Stimulated activated CD4-positive, alpha-beta T cell treated with anti-CD3 and anti-CD28 coated beads, Interleukin-12 subunit alpha, Interleukin-12 subunit beta, amount 100 ng/mL, for 48 hours (primary cell): Measurements from ENCODE around the gene KBTBD12.
"Not testable (repeated sequence)": the region's sequence is repeated elsewhere in the genome, so short reads cannot be mapped to it uniquely, and the experiment has no call there.

Source experiments
- DNase-seq, 3 donors: peaks; one replicate each; pipeline ENCODE4 v3.0.0-alpha.2; 2020; ENCODE audit warnings: low read depth in 2 of 3, low spot score in 1 of 3

Gene KBTBD12, protein sequence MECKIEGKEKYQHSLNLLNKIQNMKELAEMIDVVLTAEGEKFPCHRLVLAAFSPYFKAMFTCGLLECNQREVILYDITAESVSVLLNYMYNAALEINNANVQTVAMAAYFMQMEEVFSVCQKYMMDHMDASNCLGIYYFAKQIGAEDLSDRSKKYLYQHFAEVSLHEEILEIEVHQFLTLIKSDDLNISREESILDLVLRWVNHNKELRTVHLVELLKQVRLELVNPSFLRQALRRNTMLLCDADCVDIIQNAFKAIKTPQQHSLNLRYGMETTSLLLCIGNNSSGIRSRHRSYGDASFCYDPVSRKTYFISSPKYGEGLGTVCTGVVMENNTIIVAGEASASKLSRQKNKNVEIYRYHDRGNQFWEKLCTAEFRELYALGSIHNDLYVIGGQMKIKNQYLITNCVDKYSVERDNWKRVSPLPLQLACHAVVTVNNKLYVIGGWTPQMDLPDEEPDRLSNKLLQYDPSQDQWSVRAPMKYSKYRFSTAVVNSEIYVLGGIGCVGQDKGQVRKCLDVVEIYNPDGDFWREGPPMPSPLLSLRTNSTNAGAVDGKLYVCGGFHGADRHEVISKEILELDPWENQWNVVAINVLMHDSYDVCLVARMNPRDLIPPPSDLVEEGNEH

DNA sequence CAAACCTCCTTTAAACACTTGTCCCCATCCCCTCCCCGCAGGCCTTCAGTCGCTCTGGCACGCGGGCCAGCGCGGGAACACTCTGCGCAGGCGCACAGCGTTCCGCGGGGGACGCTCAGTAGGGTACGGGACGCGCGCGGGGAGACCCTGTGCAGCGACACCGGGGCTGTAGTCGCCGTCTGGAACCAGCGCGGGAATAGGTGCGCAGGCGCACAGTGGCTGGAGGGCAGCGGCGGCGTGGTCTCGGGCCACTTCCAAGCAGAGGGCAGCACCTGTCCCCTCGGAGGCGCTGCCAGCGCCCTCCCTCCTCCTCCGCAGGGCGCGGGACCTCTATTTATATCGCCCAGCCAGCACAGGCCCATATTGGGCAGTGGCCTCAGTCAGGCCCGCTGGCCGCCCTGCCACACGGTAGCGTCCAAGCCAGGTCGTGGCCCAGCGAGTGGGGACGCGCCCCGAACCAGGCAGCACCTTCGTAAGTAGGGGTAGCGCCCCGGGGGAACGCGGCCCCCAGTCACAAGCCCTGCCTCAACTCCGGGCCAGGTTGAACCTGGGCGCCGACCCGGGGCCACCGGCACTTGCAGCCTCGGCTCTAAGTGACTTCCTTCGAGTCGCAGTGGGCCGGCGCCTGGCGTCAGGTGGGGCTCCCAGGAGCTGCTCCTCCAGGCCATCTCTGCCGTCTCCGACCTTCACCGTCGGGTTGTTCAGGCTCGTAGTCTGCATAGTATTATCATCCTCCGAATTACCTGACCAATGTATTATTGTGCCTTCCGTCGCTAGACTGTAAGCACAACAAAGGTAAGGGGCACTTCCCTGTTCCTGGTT lies at the start of gene KBTBD12:
Gene KBTBD12 (plus strand): TSS at position 118 of the 822 bp plus-strand sequence. CDS start 7,830 bp downstream, outside the sequence.
- DNase-seq, result no peak

DNA sequence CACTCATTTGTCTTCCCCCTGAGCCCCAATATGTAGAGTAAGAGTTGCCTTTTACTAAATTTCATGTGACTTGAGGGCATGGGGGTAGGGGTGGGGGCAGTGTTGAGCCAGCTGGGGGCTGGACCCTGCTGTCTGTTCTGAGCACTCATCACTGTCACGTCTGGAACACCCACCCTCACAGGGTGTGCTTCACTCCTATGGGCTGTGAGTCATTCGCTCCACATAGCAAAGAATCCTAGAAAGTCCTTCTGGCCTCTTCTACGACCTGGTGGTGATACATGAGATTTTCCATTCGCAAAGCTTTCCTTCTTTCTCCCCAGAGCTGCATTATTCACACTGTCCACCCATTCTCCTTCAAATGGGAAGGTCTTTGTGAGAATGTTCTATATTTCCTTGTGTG lies 49.1 kb upstream of the KBTBD12 start:
- DNase-seq, result no peak

DNA sequence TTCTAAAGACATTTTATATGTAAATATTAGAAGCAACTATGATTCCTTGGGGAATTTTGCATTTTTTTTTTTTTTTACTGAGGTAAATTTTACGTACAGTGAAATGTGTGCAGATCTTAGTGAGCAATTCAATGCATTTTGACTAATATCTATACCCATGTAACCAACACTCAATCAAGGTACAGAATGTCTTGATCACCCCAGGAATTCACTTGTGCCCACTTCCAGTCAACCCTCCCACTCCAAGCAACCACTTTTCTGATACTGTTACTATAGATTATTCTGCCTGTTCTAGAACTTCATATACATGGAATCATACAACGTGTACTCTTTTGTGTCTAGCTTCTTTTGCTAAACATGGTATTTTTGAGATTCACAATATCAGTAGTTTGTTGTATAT lies 47.6 kb upstream of the KBTBD12 start:
- no peak for DNase-seq

DNA sequence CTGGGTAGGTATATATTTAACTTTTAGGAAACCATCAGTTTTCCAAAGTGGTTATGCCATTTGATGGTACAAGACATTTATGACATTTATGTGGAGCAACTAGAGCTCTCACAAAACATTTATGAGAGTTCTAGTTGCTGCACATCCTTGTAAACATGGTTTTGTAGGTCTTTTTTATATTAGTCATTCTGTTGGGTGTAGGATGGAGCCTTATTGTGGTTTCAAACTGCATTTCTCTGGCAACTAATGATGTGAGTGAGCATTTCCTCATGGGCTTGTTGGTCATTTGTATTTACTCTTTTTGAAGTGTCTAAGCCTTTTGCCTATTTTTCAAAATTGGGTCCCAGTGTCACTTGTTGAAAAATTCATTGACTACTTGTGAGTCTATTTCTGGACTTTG lies 47.0 kb upstream of the KBTBD12 start:
- no peak for DNase-seq

DNA sequence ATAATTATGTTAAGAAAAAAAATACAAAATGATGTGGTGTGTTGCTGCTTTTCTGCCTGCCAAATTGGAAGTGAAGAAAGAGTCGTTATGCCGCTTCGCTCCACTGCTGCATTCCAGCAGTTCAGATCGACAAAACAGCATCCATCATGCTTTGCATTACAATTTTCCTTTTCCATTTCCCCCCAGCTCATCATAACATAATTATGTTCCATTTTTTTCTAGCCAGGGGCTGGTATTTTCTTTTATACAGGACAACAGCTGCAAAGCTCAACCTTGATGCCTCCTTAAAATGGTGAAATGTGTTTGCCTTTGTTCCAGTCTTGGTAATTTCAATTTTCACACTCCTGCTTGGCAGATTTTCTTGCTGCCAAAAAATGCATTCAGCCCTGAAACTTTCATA lies 44.9 kb upstream of the KBTBD12 start:
- DNase-seq, result no peak

DNA sequence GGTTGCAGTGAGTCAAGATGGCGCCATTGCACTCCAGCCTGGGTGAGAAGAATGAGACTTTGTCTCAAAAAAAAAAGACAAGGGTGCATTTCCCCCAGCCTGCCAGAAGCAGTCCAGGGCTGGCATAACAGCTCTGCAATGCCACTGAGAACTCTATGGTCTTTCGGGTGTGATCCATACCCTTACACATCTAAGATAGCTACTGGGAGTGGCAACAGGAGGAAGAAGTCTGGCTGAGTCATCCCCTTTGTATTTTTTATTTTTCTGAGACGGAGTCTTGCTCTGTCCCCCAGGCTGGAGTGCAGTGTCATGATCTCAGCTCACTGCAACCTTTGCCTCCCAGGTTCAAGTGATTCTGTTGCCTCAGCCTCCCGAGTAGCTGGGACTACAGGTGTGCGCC lies 40.9 kb upstream of the KBTBD12 start:
- not testable (repeated sequence) for DNase-seq

DNA sequence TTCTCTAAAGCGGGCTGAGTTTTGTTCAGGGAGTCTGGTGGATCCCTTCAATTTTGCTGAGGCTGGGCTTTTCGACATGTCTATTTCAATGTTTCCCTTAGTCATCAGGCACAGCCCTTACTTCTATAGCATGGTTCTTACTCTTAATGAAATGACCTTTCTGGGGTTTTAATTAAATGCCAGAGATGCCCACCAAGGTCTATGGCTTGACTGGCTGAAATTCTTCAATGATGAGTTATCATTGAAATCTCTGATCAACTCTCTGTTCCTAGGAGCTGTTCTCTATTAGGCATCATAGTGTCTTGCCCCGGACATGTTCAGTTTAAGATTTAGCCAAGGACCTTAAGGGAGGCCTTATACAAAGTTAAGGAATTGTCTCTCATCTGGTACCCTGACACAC lies 33.4 kb upstream of the KBTBD12 start:
- DNase-seq, result no peak

DNA sequence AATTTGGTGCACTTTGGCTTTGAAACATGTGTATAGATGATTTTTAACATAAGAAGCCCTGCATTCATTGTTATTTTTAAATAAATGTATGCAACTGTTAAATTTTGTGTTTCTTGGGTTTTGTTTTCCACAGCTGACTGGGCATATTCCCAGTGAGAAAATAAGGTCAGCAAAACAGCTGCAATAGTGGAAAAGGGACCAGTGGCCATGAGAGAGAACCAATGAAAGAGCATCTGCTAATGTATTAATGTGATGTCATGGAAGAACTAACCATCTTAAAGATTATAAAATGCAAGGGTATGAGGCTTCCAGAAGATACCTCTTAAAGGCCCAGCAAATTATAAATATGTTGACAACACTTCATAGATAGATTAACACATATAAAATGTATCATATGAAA lies 31.0 kb upstream of the KBTBD12 start:
- DNase-seq, result no peak

DNA sequence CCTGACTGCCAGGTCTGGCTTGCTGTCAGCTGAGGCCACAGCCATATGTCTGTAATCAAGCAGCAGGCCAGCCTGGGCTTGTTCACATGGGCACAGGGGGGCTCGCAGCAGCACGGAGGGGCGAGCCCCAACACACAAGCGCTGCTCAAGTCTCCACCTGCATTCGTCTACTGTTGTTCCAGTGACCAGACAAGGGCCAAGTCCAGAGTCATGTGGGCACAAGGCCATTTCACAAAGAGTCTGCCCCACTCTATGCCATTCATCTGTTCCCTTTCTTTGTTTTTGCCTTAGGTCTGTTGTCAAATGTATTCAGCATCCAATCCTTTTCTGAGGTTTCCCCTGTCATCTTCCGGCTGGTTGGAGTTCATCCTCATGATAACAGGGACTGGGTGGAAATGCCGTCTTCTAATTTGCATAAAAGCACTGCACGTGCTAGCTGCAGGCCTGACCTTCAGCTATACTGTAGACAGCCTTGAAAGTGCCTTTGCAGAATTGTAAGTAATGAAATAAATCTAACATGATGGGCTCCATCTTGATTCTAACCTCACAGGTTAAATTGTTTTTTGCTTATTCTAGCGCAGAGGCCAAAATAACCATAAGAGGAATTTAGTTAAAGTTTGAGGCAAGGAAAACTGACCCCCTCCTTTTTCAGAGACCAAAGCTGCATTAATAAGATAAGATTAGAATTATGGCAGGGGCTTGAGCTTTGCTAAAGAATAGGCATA lies 28.6 kb upstream of the KBTBD12 start:
- no peak for DNase-seq

DNA sequence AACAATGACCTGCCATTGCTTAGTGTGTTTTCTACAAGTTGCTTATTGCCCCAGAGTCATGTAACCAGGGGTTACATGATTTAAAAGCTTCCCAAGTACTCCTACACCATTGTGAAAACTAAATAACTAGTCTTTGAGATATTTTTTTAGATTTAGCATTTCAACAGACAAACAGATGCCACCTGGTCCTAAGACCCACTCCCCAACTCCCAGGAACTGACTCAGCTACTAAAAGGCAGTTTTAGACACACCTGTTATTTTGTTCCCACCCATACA lies 28.1 kb upstream of the KBTBD12 start:
- no peak for DNase-seq

DNA sequence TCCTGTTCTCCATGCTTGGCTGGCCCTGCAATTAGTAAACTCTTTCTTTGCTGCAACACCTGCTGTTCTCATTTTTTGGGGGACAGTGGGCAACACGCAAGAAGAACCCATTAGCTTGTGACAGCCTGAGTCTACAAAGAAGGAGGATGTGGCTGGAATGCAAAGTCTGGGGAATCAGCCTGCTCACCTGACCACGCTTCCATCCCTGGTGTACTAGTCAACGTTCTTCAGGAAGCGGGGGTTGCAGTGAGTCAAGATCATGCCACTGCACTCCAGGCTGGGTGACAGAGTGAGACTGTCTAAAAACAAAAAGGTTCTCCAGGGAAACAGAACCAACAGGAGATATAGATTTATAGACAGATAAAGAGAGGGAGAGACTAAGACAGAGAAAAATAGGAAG lies 27.7 kb upstream of the KBTBD12 start:
- no peak for DNase-seq

DNA sequence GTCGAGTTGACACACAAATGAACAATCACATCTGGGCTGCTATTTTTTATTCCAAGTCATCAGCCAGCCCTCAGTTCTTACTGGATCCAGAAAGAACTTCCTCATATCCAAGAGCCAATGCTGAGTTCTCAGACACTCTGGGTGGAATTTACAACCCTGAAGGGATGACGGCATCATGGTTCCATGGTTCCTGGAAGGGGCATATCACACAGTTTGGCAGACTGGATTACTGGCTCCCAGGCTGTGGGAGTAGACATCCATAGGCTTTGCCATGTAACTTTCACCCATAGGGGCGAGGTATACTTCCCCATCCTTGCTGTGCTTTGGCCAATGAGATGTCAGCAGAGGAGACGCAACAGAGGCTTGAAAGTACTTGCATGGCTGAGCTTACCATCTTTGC lies 26.9 kb upstream of the KBTBD12 start:
- DNase-seq, result no peak

DNA sequence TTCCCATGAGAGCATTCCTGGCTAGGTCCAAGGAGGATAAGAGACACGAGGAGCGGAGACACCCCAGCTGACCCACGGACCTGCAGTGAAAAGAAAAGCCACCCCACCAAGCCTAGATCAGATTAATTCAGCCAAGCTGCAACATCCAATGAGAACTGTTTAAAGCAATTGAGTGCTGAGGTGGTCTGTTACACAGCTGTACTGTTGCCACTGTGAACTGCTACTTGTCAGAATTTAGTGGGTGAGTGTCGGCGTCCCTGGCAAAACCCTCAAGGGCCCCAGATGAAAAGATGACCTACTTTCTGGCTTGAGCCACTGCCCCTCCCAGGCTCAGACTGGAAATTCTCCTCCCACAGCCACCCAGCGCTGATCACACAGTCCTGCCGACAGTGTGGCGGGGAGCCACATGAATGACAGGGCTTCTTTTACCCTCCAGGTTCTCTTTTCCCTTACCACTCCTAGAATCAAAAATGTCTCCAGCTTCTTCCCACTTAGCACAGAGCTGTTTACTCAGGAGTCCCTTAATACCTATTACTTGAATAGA lies 26.4 kb upstream of the KBTBD12 start:
- DNase-seq, result no peak

DNA sequence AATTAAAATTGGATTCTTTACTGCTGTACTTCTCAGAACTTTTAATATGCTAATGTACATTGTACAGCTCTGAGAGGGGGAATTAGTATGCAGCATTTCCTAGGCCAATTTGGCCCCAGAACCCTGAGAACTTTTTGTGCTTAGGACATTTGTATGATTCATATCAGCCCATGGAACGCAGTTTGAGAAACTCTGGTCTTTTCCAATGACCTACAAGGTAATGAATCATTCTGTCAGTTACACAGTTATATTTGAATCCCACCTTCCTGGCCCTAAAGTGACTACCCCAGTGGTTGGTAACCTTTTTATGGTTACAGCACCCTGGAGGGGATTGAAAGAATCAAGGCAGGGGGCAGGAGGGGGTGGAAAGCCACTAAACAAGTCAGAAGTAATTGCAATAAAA lies 25.6 kb upstream of the KBTBD12 start:
- no peak for DNase-seq

DNA sequence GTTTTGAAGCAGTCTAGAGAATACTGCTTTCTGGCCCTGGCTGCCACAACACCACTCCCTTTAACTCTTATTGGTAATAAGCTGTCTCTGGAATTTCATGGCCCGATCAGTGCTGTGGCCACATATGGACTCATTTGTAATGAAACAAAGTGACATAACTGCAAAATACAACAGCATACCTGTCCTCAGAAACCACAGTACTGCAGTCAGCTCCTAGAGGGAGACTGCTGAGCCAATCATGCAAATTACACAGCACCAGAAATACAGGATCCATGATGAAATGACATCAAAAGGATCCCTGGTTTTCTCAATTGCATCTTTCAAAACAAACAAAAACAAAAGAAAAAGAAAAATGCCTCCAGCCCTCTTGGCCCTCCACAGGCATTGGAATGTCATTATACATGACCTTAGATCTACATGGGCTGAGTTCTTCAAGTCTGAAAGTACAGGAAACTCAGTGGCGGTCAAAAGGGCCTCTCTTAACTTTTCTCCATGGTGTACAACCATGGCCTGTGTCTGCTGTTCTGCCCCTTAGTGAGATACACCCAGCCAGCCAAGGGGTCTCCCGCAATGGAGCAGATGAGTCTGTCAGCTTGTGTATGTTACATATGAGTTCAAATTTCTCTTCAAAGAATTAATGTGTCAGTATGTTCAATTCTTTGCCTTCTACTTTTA lies 24.9 kb upstream of the KBTBD12 start:
- DNase-seq, result no peak

DNA sequence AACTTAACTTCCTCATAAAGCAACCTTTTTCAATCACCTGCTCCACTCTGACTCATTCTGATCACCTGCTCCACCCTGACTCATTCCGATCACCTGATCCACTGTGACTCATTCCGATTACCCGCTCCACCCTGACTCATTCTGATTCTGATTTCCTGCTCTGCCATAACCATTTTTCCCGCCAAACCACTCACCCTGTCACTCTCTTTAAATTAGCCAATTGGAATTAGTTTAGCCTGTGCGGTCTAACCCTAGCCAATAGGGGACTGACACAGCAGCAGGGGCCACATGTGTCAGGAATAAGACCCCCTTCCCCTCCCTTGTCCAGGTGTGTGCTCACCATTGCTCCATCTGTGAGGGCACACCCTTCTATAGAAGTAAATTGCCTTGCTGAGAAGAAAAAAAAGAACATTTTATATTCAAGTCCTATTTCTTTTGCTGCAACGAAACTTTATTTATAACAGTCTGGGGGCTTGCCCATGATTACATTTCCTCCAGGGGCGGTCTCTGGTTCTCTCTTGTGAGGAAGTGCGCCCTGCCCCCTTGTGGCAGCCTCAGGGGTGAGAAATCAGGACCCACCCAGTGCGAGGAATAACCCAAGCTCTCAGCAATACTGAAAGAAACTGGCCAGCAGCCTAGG lies 24.3 kb upstream of the KBTBD12 start:
- peak in 2 of 3 donors; percentile 36 to 38 for DNase-seq

DNA sequence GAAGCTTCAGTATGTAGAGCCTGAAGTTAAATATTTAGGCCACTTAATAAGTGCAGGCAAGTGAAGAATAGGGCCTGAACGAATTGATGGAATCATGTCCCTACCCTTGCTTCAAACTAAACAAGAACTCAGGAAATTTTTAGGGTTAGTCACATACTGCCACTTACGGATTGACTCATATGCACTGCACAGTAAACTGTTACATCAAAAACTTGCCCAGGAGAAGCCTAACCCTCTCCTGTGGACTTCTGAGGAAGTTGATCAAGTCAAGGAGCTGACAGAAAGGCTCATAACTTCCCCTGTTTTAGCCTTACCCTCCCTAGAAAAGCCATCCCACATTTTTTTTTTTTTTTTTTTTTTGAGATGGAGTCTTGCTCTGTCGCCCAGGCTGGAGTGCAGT lies 20.6 kb upstream of the KBTBD12 start:
- no peak for DNase-seq

DNA sequence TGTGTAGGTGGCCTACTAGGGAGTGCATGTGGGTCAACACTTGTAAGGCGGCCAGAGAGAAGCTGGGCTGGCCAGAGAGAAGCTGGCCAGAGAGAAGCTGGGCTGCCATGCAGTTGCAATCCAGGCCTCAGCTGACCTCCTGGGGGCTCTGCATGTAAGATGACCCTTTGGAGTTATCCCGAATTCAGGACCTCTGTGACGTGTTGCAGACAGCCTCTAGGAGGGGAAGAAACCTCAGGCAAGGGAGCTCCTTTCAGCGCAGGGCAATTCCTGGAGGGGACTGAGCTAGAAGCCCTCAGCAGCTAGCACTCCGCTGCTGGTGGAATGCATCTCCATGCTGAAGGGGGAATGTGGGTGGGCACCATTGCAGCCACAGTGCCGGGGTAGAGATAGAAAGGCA lies 15.8 kb upstream of the KBTBD12 start:
- no peak for DNase-seq

DNA sequence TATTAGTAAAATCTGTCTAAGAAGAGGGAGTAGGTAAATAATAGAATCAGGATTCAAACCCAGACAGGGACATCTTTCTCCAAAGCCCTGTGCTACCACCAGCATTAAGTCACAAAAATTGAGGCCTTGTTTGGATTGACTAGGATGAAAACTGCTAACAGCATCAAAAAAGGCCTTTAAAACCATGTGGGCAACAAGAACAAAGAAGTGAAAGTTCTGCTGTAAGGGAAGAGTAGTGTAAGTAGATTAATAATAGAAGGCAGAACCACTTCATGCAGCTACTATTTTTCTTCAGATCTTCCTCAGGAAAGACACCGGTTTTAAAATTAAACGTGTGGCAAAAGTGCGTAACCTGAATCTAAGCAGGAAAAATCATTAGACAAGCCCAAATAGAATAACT lies 15.3 kb upstream of the KBTBD12 start:
- DNase-seq, result no peak

DNA sequence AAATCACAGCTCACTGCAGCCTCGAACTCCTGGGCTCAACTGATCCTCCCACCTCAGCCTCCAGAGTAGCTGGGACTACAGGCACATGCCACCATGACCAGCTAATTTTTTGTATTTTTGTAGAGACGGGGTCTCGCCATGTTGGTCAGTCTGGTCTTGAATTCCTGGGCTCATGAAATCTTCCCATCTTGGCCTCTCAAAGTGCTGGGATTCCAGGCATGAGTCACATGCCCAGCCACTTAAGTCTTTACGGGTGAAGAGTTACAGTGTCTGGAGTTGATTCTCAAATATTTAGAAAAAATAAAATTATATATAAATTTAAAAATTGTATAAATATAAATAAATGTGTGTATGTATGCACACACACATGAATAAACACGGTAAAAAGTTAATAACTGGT lies 14.5 kb upstream of the KBTBD12 start:
- DNase-seq, result no peak
